Ishikawa (cell line): ENCODE data around the gene EPS8.

Source experiments
- RAD21 ChIP-seq: IDR thresholded peaks from 2 replicates; pipeline ENCODE4 v1.6.1; 2012; ENCODE audit warnings: low read depth
- TAF1 ChIP-seq: IDR thresholded peaks from 2 replicates; pipeline ENCODE4 v1.6.1; 2012; ENCODE audit warnings: low read depth, mild to moderate bottlenecking
- TEAD4 ChIP-seq: IDR thresholded peaks from 2 replicates; pipeline ENCODE4 v1.6.1; 2012

DNA sequence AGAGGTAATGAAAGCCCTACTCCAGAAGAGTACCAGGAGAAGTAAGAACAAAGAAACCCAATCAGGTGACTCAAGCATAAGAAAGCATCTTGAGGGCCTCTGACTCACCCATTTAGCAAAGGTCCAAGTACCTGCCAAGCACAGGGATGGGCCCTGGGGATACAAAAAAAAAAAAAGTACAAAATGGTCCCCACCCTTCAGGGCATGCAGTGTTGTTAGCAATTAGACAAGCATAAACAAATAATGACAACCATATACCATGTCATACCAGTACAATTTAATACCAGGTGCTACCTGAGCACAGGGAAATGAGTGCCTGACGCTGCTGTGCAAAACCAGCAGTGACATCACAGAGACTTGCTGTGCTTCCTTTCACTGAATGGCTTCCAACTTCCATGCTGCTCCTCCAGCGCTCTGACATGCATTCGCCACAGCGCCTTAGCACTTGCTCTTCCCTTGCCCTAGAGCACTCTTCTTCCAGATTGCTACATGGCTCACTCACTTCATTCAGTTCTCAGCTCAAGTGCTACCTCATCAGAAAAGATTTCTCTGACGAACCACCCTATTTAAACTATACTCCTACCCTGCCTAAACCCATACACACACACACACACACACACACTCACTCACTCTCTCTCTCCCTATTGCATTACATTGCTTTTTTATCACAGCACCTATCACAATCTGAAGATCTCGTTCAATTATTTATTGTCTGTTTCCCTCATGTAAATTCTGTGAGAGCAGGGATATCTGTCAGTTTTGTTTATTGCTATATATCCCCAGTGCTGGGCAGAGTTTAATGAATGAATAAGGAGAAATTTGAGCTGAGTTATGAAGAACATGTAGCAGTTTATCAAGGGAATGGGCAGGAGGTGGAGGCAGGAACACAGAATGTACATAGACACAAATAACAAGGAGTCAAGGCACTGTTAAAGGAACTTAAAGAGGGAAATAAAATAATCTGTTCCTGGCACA lies 12.9 kb upstream of the EPS8 start:
- TF ChIP-seq RAD21 (no peak), TAF1 (no peak), TEAD4 (no peak)
